Neural cell (in vitro differentiated cells): ENCODE data around the gene TOM1.

Experiments
- CTCF ChIP-seq: fragments of 450-650 bp; IDR thresholded peaks from 2 replicates; pipeline ENCODE4 v1.5.1; 2014; ENCODE audit warnings: antibody characterized with exemption, mild to moderate bottlenecking, moderate library complexity; ENCODE audit not compliant: poor library complexity, severe bottlenecking
- EP300 ChIP-seq: fragments of 450-650 bp; conservative IDR thresholded peaks from 2 replicates; pipeline ENCODE4 v1.6.1; 2014; ENCODE audit warnings: antibody characterized with exemption, mild to moderate bottlenecking, moderate library complexity; ENCODE audit not compliant: poor library complexity, severe bottlenecking
- EZH2 ChIP-seq: fragments of 200-600, 300-800 bp; shearing (Covaris generic), sonication (generic); IDR thresholded peaks from 2 replicates; pipeline ENCODE4 v1.6.1; 2014; ENCODE audit warnings: antibody characterized with exemption, low read length, borderline replicate concordance, mild to moderate bottlenecking; ENCODE audit not compliant: insufficient read depth, poor library complexity, severe bottlenecking
- POLR2AphosphoS5 ChIP-seq: IDR thresholded peaks from 2 replicates; pipeline ENCODE4 v1.6.1; 2012
- RAD21 ChIP-seq: fragments of 450-650 bp; conservative IDR thresholded peaks from 2 replicates; pipeline ENCODE4 v1.6.1; 2014; ENCODE audit warnings: antibody characterized with exemption, mild to moderate bottlenecking, moderate library complexity
- SMC3 ChIP-seq: fragments of 450-650 bp; conservative IDR thresholded peaks from 2 replicates; pipeline ENCODE4 v1.6.1; 2014; ENCODE audit warnings: antibody characterized with exemption, mild to moderate bottlenecking, moderate library complexity; ENCODE audit not compliant: poor library complexity
- TAF1 ChIP-seq: IDR thresholded peaks from 2 replicates; pipeline ENCODE4 v1.6.1; 2012; ENCODE audit warnings: low read depth

- TF ChIP-seq TAF1 = no peak
- no peak for TF ChIP-seq CTCF
- no peak for TF ChIP-seq RAD21
- TF ChIP-seq EP300 = no peak
- TF ChIP-seq POLR2AphosphoS5 = no peak
- TF ChIP-seq SMC3 = no peak
- TF ChIP-seq EZH2 = no peak
These were observed 3.4 kb downstream of the TOM1 start for GRCh38 chr22:35303029-35303624.
